Thyroid gland (tissue), 4 donors: ENCODE data around the gene LRMDA.

Source experiments
- POLR2A ChIP-seq, 2 donors: fragments of 450-650 bp; IDR thresholded peaks; one replicate each; pipeline ENCODE4 v1.6.1; 2017; ENCODE audit warnings: antibody characterized with exemption in 2 of 2, mild to moderate bottlenecking in 2 of 2, moderate library complexity in 1 of 2
- TF ChIP-seq, protein P1 (sequence below), 6 experiments: fragments of 200-600 bp in 3 of 6; fragments of 450-650 bp in 3 of 6; sonication (generic) in 3 of 6; IDR thresholded peaks; one replicate each; pipeline ENCODE4 v1.5.1; 2016 to 2019; ENCODE audit warnings: antibody characterized with exemption in 6 of 6, mild to moderate bottlenecking in 2 of 6, inconsistent platforms in 1 of 6, moderate library complexity in 1 of 6

DNA sequence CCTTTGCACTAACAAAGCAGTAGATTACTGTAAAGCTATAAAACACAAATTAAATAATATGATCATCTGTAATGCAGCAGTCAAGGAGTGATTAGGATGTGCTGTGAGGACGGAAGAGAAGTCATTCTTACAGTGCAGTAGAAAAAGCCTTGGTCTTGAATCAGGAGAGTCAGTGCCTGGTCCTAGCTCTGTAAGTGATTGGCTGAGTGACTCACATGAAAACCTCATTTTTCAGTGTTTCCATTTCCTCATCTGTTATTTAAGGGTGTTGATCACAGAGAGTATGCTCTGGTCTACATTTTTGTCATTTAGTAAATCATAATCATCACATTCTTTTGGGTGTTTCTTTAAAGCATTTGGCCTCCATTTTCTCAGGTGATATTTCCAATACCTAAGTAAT is 717.8 kb downstream of the LRMDA start:
- TF ChIP-seq, protein P1, sequence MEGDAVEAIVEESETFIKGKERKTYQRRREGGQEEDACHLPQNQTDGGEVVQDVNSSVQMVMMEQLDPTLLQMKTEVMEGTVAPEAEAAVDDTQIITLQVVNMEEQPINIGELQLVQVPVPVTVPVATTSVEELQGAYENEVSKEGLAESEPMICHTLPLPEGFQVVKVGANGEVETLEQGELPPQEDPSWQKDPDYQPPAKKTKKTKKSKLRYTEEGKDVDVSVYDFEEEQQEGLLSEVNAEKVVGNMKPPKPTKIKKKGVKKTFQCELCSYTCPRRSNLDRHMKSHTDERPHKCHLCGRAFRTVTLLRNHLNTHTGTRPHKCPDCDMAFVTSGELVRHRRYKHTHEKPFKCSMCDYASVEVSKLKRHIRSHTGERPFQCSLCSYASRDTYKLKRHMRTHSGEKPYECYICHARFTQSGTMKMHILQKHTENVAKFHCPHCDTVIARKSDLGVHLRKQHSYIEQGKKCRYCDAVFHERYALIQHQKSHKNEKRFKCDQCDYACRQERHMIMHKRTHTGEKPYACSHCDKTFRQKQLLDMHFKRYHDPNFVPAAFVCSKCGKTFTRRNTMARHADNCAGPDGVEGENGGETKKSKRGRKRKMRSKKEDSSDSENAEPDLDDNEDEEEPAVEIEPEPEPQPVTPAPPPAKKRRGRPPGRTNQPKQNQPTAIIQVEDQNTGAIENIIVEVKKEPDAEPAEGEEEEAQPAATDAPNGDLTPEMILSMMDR (IDR thresholded peaks at IDR 0.05): no peak
- no peak for TF ChIP-seq POLR2A (IDR thresholded peaks at IDR 0.05)
